Suprapubic skin (tissue), 3 donors: Measurements from ENCODE around the gene ATP8B1.

Experiments used
- POLR2AphosphoS5 ChIP-seq, 3 donors: sonication (generic); formaldehyde crosslinking; IDR thresholded peaks; one replicate each; pipeline ENCODE4 v1.6.1; 2017; ENCODE audit warnings: antibody characterized with exemption in 3 of 3
- TF ChIP-seq, protein P1 (sequence below), 2 donors: fragments of 200-600 bp in 1 of 2; fragments of 450-650 bp in 1 of 2; sonication (generic) in 1 of 2; IDR thresholded peaks; one replicate each; pipeline ENCODE4 v1.5.1; 2016 to 2019; ENCODE audit warnings: antibody characterized with exemption in 2 of 2, mild to moderate bottlenecking in 1 of 2, moderate library complexity in 1 of 2

- TF ChIP-seq, protein P1, sequence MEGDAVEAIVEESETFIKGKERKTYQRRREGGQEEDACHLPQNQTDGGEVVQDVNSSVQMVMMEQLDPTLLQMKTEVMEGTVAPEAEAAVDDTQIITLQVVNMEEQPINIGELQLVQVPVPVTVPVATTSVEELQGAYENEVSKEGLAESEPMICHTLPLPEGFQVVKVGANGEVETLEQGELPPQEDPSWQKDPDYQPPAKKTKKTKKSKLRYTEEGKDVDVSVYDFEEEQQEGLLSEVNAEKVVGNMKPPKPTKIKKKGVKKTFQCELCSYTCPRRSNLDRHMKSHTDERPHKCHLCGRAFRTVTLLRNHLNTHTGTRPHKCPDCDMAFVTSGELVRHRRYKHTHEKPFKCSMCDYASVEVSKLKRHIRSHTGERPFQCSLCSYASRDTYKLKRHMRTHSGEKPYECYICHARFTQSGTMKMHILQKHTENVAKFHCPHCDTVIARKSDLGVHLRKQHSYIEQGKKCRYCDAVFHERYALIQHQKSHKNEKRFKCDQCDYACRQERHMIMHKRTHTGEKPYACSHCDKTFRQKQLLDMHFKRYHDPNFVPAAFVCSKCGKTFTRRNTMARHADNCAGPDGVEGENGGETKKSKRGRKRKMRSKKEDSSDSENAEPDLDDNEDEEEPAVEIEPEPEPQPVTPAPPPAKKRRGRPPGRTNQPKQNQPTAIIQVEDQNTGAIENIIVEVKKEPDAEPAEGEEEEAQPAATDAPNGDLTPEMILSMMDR (IDR thresholded peaks at IDR 0.05), result peak; percentile 56 to 76
- peak in 2 of 3 donors; percentile 73 to 98 for TF ChIP-seq POLR2AphosphoS5 (IDR thresholded peaks at IDR 0.05)
These were observed 172.9 kb downstream of the ATP8B1 start for GRCh38 chr18:57630002-57630753.
